GM21619 (cell line): ENCODE measurements around the gene CDCA7L.
A peak's percentile ranks its signal among the peaks of the same experiment; 100 is the strongest.
"Not testable (repeated sequence)": the region's sequence is repeated elsewhere in the genome, so short reads cannot be mapped to it uniquely, and the experiment has no call there.

Experiments used
- ATAC-seq: cut with Tn5 transposase; IDR thresholded peaks from one replicate; pipeline ENCODE4 v1.9.1; 2021; ENCODE audit not compliant: unreplicated experiment

Gene CDCA7L

GRCh38 chr7:21911341-21911875 lies 34.3 kb downstream of the CDCA7L start:
- ATAC-seq, result no peak

DNA sequence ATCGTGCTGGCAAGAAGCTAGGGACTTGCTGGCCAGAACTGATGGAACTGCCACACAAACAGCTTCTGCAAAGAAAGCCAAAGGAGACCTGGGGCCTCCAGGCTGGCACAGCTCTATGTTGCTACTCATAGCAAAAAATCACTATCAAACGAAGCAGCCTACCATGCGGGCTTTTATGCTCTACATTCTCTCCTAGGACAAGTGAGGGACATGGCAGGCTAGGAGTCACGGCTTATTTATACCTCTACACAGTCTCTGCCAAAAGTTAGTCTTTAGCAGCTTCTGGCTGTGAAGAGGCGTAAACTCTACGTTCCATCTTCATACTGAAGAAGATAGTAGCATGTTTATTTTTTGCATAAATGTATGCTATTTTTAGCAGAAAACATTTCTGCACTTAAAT lies 35.4 kb downstream of the CDCA7L start:
- ATAC-seq, result no peak

DNA sequence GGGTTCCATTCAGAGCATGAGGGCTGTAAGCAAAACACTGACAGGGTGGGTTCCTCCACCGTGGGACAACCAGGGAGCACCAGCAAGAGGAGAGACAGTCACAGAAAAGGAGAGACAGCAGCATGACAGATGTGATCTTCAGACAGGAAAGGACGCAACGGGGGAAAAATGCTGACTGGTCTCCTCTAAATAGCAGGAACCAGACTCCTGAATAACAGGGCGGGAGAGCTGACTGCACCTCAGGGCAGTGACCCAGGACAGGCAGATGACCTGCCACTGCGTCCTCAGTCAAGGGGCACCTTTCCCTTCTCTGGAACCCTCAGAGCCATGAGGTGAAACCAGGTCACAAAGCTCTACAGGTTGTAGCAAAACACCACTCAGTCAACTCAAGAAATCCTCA lies 37.0 kb downstream of the CDCA7L start:
- no peak for ATAC-seq

- ATAC-seq, result no peak
These were observed 42.5 kb downstream of the CDCA7L start for GRCh38 chr7:21903020-21903786.

DNA sequence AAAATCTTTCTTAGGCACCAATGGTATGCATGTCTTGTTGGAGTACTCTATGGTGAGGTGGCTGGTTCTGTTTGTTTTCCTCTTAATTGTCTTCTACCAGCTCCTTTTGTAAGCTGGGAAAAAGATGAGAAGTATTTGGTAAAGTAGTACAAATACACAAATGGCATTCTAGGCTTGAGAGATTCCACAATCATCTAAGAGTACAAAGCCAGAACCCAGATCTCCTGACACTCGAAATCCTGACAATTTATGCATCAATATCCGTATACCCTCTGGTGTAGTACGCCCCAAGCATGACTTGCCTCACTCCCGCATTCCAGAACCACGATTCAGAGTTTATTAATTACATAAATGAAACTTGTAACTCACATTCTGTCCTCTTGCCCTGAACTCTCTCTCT lies 43.5 kb downstream of the CDCA7L start:
- ATAC-seq, result no peak

GRCh38 chr7:21898265-21898930 lies 47.3 kb downstream of the CDCA7L start:
- peak; percentile 90 for ATAC-seq

DNA sequence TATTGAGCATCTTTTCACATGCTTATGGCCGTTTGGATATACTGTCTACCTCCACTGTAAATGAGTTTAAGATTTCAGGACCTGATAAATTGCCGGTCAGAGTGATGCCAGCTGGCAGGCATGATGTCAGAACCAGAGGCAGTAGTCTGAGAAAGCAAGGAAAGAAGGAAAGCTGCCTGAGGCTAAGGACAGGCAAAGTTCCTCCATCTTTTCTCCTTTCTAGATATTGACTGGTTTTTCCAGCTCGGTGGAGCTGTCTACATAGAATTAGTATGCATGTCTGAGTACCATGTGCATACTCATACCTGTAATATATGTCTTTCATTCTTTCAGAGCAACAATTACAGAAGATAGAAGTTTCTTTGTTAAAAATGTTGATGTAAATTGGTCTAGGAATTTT lies 52.3 kb downstream of the CDCA7L start:
- no peak for ATAC-seq

GRCh38 chr7:21891291-21891690 lies 54.4 kb downstream of the CDCA7L start:
- ATAC-seq, result no peak

DNA sequence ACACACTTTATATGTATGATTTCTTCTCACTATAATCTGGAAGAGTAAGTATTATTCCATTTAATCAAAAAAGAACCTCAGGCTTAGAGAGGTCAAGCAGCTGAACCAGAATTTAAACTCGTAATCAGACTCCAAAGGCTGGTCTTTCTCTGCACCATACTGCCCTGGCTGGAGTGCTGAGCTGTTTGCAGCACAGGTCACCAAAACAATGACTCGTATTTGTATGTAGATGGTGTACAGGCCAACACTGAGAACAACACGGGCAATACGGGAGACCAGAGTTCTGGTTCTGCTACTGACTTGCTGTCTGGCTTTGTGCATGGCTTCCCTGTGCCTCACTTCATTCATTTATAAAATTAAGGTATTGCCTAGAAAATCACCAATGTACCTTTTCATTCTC lies 57.9 kb downstream of the CDCA7L start:
- no peak for ATAC-seq

DNA sequence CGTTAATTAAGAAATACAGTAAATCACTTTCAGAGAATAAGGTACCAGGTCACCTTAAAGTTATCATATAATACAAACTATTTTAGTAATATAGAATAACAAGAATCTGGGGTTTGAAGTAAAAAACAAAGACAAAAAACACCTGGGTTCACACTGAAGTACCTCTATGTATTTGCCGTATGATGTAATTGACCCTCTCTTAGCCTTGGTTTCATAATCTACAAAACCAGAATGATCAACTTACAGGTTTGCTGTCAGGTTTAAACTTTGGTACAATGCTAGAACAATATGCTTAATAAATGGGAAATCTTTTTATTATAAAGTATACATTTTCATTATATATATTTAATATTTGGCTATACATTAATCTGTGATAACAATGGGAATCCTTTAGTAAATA lies 58.3 kb downstream of the CDCA7L start:
- ATAC-seq, result no peak

- ATAC-seq, result no peak
These were observed 59.3 kb downstream of the CDCA7L start for GRCh38 chr7:21886396-21886795.

DNA sequence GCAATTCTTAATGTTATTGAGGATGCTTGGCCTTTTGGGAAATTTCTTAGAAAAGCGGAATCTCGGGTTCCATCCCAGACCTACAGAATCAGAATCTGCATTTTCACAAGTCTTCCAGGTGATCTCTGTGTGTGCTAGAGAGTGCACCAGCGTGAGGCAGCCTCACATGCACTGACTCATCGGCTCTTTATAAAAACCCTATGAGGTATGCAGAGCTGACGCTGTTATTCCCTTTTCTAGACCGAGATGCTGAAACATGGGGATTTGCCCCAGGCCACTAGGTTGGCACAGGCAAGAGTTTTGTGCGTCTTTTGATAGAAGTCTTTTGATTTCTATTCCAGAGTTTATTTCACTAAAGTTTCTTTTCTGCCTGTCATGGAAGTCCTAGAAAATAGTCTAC lies 61.2 kb downstream of the CDCA7L start:
- ATAC-seq, result no peak

DNA sequence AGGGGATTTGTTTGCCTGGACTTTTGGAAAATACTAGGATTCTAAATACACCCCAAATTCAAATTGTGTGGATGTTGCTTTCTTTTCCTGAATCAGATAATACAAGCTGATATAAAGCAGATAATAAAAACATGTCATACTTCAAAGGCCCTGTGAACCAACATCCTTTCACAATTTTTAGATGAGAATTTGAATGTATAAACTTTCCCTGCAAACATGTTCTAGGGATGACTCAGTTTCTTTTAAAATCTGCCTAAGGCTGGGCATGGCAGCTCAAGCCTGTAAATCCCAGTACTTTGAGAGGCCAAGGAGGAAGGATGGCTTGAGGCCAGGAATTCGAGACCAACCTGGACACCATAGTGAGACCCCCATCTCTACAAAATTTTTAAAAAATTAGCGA lies 62.2 kb downstream of the CDCA7L start:
- not testable (repeated sequence) for ATAC-seq

GRCh38 chr7:21883069-21883468 lies 62.6 kb downstream of the CDCA7L start:
- ATAC-seq, result no peak

GRCh38 chr7:21869785-21870402 lies 75.8 kb downstream of the CDCA7L start:
- no peak for ATAC-seq

DNA sequence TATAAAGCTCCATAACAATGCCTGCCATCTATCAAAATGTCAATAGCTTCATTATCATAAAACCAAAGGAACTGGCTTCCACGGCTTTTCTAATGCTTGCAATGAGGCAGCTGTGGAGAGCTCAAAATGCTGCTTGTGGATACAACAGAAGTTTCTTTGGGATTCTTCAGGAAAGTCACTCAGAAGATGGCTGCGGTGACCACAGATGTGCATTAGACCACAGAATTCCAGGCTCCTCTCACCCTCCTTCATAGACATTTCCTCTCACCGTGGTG lies 77.2 kb downstream of the CDCA7L start:
- no peak for ATAC-seq

DNA sequence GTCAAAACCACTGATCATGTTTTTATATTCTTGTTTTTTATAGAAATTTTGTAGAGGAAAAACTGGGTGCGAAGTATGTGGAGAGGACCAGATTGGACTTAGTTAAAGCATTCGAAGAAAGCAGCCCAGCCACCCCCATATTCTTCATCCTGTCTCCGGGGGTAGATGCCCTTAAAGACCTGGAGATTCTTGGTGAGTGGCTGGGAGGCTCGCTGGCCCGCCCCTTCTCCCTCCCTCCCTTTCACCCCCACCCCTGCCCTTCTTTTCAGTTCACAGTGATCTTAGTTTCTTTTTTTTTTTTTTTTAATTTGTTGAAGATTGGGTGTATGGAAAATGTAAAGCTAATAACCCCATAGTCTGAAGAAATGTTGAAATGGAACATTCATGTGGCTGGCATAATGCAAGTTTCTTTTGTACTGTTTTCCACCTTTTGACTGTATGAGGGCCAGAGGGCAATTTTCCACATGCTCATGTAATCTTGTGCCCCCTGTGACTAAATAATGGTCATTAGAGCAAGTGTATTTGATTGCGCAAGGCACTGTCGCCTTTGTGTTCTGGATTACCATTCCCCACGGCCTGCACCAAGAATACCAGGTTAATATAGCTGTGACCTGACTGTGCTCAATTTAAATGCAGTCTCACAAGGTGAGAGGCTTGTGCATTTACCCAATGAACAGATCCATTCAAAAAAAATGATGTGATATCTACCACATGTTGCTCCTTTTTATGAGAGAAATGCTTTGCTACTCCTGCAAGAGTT lies 77.7 kb downstream of the CDCA7L start:
- ATAC-seq, result no peak

GRCh38 chr7:21867226-21867625 lies 78.5 kb downstream of the CDCA7L start:
- no peak for ATAC-seq

- ATAC-seq, result no peak
These were observed 79.0 kb downstream of the CDCA7L start for GRCh38 chr7:21866731-21867130.

- not testable (repeated sequence) for ATAC-seq
These were observed 80.0 kb downstream of the CDCA7L start for GRCh38 chr7:21865631-21866204.

- no peak for ATAC-seq
These were observed 94.1 kb downstream of the CDCA7L start for GRCh38 chr7:21851559-21851967.
